Eye (tissue), 1 donor: ENCODE data around the gene RAD51B.
"Not testable (repeated sequence)": the region's sequence is repeated elsewhere in the genome, so short reads cannot be mapped to it uniquely, and the experiment has no call there.

Experiments
- DNase-seq: peaks from one replicate; pipeline ENCODE4 v3.0.0-alpha.2; 2015

RAD51B gene

GRCh38 chr14:68685419-68686204 is 866.0 kb downstream of the RAD51B start:
- no peak for DNase-seq

DNA sequence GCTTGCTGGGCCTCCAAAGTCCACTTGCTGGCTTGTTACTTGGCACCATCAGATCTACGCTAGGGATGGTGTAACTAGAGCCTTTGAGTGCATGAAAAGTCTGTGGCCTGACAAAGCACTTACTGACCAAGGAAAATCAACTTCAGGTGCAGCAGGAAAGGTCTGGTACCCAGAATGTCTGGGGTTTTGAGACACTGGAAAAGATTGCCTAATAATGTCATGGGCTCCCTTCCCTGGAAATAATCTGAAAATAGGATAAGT is 866.6 kb downstream of the RAD51B start:
- DNase-seq, result no peak

GRCh38 chr14:68686724-68687123 is 867.1 kb downstream of the RAD51B start:
- no peak for DNase-seq

DNA sequence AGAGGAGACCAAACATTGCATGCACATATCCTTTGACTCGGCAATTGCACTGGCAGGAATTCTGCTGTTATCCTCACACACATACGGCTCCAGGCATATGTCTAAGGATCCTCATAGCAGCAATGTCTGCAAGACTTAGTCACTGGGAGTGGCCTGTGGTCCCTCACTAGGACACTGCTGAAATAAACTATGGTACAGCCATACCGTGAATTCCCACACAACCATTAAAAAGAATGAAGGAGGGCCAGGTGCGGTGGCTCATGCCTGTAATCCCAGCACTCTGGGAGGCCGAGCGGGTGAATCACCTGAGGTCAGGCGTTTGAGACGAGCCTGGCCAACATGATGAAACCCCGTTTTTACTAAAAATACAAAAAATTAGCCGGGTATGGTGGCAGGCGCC is 868.2 kb downstream of the RAD51B start:
- no peak for DNase-seq

GRCh38 chr14:68688872-68689371 is 869.3 kb downstream of the RAD51B start:
- DNase-seq, result peak; percentile 90

GRCh38 chr14:68689511-68689910 is 869.9 kb downstream of the RAD51B start:
- DNase-seq, result no peak

DNA sequence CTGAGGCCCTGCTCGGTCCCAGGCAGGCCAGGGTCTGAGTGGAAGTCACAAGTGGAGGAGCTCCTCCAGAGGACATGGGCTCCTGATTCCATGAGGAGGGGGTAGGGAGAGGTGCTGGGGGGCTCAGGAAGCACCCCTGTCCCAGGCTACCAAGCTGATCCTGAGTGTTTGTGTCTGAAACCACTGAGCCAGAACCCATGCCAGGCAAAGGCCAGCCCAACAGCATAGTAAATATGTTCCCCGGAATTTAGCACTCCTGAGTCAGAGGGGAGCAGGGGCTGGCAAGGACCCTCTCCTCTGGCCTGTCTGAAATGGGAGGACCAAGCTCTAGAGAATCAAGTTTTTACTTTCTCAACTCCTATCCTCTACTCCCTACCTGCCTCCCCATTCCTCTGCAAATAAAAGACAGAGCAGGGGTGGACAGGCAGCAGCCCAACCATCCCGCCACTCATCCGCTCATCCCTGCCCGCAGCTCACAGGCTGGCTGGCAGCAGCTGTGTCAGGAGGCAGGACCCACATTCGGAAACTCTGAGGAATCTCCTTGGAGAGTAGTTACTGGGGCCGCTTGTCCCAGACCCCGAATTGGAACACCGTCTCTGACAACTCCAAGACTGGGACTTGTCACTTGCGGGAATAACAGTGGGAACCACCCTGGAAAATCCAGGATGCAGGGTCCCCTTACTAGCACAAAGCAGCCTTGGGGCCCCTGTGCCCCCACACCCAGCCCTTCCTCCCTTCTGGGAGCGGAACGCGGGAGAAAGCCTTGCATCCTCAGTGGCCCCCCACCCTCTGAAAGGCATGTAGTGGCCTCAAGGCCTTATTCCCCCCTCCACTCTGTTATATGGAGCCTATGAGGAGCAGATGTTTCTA is 870.7 kb downstream of the RAD51B start:
- DNase-seq, result peak; percentile 38

DNA sequence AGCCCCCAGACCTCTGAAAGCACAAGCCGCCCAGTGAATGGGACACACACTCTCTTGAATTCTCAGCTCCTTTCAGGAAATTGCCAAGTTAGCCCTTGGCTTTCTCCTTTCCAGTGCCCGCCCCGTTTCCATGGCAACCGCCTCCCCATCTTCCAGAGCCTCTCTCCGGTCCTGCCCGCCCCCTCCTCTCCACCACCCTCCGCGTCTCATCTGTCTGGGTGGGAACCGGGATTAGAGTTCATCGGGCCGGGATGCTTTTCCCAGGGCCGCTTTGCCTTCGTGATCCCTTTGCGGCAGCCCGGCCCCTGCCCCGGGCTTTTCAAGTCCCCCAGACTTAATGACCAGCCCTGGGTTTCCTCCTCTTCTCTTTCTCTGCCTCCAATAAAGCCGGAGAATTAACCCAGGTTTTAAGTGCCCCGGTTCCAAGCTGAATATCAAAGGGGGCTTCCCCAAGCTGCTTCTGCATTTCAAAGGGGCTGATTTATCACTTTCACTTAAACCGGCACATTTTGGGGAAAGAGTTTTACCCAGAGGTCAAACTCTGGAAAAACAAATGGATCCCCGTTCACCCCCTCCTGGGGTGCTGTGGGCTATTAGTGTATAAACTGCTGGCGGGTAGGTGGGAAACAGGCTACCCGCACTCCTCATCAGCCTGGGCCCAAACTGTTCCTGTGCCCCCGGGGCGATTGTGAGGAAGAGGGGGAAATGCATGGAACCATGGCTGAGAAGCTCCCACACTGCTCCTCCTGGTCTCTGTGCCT is 871.6 kb downstream of the RAD51B start:
- peak; percentile 89 for DNase-seq

GRCh38 chr14:68691792-68692118 is 872.2 kb downstream of the RAD51B start:
- DNase-seq, result no peak

DNA sequence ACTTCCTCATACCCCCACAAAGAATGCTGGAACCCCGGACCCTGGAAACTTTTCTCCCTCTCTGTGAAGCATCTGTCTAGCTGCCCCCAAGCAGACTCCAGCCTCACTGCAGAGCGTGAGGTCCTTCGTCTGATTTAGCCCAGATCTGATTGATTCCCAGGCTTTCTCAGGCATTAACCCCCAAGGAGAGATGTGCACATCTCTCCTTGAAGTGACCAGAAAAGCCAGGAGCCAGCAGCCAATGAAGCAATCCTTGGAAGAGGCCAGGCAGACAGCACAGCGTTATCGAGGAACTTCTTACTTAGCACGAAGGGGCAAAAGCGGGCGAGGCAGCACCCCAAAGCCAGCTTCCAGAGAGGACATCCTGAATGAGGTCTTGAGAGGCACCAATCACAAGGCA is 872.6 kb downstream of the RAD51B start:
- no peak for DNase-seq

DNA sequence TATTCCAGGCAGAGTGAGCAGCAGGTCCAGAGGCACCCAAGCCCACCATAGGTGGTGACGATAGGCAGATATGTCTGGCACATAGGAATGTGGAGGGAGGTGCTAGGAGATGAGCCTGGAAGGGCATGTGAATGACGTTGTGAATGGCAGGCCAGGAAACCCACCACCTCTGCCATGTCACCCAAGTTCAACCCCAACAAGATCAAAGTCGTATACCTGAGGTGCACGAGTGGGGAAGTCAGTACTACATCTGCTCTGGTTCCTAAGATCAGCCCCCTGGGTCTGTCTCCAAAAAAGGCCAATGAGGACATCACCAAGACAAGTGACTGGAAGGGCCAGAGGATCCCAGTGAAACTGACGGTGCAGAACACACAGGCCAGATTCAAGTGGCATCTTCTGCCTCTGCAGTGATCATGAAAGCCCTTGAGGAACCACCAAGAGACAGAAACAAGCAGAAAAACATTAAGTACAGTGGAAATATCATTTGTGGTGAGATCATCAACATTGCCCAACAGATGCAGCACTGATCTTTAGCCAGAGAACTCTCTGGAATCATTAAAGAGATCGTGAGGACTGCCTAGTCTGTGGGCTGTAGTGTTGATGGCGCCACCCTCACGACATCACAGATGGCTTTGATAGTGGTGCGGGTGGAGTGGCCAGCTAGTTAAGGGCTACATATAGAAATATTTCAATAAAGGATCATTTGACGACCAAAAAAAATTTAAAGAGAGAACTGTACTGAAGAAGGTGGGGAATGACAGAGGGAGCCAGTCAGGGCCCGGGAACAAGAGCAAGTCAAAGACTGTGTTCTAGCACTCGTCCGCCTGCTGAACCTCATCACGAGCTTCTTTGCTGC is 873.6 kb downstream of the RAD51B start:
- no peak for DNase-seq

GRCh38 chr14:68693926-68694325 is 874.3 kb downstream of the RAD51B start:
- DNase-seq, result no peak

- DNase-seq, result no peak
Observed at GRCh38 chr14:68694516-68695235, 875.1 kb downstream of the RAD51B start.

DNA sequence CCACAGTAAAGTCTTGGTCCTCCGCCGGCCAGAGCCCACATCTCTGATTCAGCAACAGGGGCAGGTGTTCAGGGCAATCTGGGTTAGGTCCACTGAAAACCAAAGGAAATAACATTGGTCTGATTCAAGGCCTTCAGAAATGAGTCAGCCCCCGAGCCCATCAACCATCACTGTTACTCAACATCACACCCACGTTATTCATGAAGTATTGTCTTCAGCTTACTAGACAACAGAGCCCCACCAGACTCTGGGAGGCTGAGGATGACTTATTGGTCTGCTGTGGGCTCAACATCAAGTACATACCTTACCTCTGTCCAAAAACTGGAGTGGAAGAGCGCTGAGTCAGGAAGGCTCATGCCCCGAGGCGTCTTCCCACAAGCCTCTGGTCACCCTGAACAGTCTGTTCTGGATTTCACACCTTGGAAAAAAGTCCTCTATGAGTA is 875.8 kb downstream of the RAD51B start:
- DNase-seq, result no peak

DNA sequence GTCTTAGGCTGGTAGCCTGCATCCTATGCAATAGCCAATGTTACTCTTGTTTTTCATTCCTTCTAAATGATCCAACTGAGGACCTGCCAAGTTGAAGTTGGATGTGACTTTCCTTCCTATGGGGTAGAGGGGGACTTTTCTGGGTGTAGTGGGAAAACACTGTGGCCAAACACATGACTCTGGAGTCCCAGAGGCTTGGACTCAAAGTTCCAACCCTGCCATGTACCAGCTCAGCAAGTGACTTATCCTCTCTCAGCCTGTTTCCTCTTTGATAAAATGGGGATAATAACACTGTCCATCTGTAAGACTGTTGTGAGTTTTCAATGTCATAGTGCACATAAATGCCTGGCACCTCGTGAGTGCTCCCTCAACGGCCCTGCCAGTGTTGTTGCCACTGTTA is 876.3 kb downstream of the RAD51B start:
- DNase-seq, result no peak

DNA sequence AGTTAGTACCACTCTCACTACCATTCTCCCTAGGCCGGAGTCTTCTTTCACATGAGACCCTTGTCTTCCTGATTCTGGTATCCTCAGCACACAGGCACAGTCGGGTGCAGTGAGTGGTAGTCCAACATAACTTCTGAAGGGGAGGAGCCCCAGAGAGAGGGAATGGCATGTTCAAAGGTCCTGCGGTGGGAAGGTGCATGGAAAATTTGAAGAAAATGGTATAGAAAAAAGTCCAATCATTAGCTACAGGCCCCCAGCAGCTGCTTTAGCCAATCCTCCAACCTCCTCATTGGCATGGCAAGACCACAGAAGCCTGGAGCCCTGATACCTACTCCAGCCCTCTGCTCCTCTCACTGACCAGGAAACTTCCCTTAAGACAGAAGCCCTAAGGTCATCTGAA is 876.7 kb downstream of the RAD51B start:
- DNase-seq, result no peak

GRCh38 chr14:68696721-68697495 is 877.3 kb downstream of the RAD51B start:
- DNase-seq, result no peak

- not testable (repeated sequence) for DNase-seq
Observed at GRCh38 chr14:68698773-68699172, 879.2 kb downstream of the RAD51B start.

DNA sequence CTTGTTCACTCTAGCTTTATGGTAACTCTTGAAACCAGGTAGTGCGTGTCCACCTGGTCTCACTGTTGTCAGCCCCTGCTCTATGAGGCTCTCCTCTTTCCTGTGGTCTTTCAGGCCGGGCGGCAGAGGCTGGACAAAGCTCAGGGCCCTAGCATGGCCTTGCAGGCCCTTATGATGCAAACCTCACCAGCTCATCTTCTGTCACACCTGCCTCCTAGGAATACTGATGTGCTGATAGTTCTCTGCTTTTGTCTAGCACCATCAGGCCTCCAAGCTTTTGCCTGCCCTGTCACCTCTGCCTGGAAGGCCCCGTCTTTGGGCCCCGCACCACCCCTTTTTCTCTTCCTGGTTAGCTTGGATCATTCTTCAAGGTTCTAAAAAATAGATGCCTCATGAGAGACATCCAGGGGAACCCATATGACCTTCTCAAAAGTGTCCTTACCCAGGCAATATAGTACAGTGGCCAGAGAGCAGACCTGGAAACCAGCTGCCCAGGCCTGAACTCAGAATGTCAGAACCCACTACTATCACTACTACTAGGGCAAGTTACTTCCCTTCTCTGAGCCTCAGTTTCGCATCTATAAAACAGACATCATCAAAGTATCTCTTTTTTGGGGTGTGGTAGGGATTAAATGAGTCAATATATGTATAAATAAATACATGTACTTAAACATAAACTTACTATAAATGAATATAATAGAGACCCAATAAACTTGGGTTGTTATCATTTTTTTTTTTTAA is 881.6 kb downstream of the RAD51B start:
- DNase-seq, result no peak

DNA sequence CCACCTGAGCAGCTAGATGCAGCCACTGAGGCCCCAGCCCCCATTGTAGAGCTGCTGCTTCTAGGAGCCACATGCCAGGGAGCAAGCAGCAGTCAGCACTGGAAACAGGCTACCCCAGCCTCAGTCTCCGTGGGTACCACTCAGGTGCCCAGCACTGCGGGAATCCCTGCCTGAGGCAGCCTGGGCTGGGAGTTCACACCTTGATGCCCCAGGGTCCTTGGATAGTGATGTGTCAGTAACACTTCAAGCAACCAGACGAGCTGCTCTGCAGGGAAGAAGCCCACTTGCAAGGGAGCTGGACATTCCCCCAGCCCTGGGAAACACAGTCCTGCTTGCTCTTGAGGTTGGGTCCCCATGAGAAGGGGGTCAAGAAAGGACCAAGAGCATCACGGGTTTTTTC is 882.6 kb downstream of the RAD51B start:
- no peak for DNase-seq
